ENCODE results near the gene PPP1CA.

Gene PPP1CA

GRCh38 chr11:67400942-67401494 lies 640 bp downstream of the PPP1CA start:
- no peak for DNase-seq

- peak; percentile 31 for DNase-seq
Measured at GRCh38 chr11:67400251-67400941, 1.3 kb downstream of the PPP1CA start.

- DNase-seq: no peak
Measured at GRCh38 chr11:67398661-67399563, 2.7 kb downstream of the PPP1CA start.

GRCh38 chr11:67397986-67398660 lies 3.5 kb downstream of the PPP1CA start:
- DNase-seq: no peak

DNA sequence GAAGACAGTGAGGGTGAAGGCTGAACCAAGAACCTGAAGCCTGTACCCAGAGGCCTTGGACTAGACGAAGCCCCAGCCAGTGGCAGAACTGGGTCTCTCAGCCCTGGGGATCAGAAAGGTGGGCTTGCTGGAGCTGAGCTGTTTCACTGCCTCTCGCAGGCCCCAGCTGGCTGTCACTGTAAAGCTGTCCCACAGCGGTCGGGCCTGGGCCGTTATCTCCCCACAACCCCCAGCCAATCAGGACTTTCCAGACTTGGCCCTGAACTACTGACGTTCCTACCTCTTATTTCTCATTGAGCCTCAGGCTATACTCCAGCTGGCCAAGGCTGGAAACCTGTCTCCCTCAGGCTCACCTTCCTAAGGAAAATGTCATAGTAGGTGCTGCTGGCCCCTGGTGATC lies 4.1 kb downstream of the PPP1CA start:
- no peak for DNase-seq

GRCh38 chr11:67396587-67397389 lies 4.9 kb downstream of the PPP1CA start:
- no peak for DNase-seq

GRCh38 chr11:67396259-67396581 lies 5.4 kb downstream of the PPP1CA start:
- DNase-seq: no peak

GRCh38 chr11:67395555-67396258 lies 6.0 kb downstream of the PPP1CA start:
- DNase-seq: no peak

DNA sequence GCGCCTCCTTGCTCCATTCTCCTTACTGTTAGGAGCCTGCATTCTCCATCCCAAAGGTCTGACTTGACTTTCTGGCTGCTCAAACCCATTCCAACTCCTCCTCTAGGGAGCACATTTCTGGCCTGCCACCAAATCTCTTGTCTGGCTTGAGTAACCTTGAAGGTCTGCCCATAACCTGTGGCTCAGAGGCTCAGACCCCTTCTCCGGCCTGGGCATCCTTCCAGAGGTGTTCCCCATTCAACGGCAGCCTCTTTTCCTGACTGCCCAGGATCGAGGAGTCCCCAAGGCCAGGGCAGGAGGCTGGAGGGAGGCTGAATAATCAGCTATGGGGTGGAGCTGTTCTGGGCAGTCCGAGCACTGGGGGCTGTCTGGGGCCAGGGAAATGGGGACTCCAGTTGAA lies 7.7 kb downstream of the PPP1CA start:
- no peak for DNase-seq

DNA sequence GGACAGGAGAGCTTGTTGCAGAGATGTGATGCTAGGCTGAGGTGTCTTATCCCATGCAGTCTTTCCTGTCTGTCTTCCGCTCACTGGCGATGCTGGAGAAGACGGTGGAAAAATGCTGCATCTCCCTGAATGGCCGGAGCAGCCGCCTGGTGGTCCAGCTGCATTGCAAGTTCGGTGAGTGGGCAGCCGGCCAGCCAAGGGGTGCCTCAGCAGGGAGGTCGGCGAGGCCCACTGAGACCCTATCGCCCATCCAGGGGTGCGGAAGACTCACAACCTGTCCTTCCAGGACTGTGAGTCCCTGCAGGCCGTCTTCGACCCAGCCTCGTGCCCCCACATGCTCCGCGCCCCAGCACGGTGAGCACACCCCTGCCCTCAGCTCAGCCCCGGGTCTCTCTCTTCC lies 8.2 kb downstream of the PPP1CA start:
- DNase-seq: no peak

DNA sequence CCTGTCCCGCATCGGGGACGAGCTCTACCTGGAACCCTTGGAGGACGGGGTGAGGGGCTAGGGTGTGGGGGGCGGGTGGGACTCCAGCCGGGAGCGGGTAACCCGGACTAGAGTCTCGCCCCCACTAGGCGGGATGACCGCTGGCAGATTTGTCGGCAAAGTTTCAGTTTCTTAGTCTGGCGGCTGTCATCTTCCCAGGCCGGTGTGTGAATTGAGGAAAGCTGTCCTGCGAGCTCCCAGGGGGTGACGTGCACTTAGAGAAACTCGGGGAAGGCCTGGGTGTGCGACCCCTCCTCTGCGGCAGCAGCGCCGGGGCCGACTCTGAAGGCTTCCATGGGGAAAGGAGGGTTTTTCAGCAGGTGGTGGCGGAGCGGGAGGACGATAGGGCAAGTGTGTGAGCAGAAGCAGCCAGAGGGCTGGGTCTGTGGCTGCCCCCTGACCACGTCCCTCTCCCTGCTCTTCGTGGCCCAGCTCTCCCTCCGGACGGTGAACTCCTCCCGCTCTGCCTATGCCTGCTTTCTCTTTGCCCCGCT lies 9.4 kb downstream of the PPP1CA start:
- DNase-seq: no peak

- peak; percentile 88 for DNase-seq
Measured at GRCh38 chr11:67391304-67392182, 10.1 kb downstream of the PPP1CA start, which contains the start of gene RAD9A. Gene RAD9A (plus strand): TSS chr11:67391986. CDS start chr11:67392045, 59 bp downstream.

DNA sequence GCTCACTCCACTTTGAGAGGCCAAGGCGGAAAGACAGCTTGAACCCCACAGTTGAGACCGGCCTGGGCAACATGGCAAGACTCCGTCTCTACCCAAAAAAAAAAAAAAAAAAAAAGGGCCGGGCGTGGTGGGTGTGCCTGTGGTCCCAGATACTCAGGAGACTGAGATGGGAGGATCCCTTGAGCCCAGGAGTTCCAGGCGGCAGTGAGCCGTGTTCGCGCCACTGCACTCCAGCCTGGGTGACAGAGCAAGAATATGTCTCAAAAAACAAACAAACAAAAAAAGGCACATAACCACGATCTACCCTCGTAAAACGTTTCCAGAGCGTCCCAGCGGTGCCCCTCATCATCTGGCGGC lies 10.7 kb downstream of the PPP1CA start:
- DNase-seq: no peak

GRCh38 chr11:67389477-67389876 lies 12.2 kb downstream of the PPP1CA start:
- peak; percentile 66 for DNase-seq

- DNase-seq: no peak
Measured at GRCh38 chr11:67387518-67387917, 14.1 kb downstream of the PPP1CA start.

- no peak for DNase-seq
Measured at GRCh38 chr11:67387069-67387468, 14.6 kb downstream of the PPP1CA start.

DNA sequence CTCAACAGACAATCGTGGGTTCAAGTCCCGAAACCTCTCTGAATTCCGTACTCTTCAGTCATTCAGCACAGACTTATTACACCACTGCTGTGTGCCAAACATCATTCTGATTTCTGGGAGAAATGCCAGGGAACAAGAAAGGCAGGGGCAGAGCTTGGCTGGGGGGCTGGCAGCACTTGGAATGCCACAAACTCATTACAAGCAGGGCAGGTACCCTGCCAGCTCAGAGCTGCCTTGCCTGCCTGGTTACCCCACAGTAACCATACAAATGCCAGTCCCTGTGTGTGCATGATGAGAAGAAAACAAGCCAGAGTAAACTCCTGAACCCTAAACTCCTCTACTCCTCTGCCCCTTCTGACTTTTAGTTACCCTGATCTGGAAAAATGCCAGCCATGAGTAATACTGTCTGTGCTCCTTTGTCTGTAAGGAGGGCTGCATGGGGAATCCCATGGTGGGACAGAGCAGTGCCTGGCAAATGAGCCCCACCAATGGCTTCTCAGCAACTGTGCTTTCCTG lies 16.7 kb downstream of the PPP1CA start:
- no peak for DNase-seq

DNA sequence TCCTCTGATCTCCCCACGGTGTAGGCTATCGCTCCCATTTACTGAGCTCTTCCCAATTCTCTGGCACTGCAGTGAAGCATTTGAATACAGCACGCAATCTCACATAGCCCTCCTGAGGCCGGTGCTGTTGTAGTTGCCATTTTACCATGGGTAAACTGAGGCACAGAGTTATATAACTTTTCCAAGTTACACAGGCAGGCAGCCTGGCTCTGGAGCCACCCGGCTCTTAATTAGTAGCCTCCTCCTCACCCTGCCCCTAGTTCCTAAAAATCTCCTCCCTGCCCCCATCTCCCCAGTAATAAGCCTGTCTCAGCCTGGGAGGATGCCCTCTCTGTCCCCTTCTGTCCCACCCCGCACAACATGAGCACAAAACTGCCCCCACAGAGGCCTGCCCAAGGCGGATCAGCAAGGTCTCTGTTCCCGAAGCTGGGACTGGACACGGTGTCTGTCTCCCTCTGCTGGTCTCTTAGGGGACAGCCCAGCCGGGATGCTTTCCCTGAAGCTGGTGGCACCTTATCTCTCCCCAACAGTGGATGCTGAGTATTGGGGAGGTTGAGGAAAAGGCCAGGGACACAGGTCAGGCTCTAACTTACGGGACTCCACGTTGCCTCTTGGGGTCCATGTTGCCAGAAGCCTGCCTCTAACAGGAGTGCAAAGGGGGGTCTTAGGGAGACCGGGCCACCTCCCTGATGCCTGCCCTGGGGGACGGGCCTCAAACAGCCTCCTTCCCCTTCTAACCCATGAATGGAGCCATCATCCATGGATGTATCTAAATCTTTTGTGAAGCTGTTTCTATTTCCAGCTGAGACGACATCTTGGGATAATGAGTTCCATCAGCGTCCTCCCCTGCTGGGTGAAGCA lies 19.2 kb downstream of the PPP1CA start:
- peak; percentile 87 for DNase-seq

DNA sequence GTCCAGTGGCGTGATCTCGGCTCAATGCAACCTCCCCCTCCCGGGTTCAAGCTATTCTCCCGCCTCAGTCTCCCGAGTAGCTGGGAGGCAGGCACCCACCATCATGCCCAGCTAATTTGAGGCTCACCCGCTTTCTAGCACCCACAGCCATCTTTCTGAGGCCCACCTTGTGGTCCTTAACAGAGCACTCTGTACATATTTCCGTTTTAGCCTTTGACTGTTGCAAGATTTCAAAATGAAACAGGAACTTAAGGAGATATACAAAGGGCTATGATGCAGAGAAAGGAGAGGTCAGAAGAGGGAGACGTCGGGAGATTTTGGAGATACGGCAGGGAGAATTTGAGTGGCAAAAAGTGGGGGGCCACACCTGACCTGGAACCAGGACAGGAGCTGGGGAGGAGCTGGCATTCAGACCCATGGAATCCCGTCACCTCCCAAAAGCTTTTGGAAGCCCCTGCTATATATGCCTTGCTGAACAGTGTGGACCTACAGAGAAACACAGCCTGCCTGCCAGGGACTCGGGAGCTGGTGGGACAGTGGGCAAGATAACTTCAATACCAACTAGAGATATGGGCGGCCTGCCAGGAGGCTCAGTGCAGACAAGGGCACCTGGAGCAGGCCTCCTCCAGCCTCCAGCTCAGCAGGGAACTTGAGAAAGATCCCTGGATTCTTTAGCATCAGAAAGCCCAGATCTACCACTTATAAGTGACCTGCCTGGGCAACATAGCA lies 20.2 kb downstream of the PPP1CA start:
- DNase-seq: no peak

Measured in activated T-cell treated with anti-CD3 and anti-CD28 coated beads, Interleukin-2, amount 50 U/mL, for 1 hour (primary cell).